HG02885 (cell line): ENCODE measurements around the gene SLC22A3.
"Not testable (repeated sequence)": the region's sequence is repeated elsewhere in the genome, so short reads cannot be mapped to it uniquely, and the experiment has no call there.

ENCODE experiments used
- ATAC-seq: cut with Tn5 transposase; IDR thresholded peaks from one replicate; pipeline ENCODE4 v1.9.1; 2021; ENCODE audit warnings: mild to moderate bottlenecking; ENCODE audit not compliant: unreplicated experiment, poor library complexity

Gene SLC22A3

DNA sequence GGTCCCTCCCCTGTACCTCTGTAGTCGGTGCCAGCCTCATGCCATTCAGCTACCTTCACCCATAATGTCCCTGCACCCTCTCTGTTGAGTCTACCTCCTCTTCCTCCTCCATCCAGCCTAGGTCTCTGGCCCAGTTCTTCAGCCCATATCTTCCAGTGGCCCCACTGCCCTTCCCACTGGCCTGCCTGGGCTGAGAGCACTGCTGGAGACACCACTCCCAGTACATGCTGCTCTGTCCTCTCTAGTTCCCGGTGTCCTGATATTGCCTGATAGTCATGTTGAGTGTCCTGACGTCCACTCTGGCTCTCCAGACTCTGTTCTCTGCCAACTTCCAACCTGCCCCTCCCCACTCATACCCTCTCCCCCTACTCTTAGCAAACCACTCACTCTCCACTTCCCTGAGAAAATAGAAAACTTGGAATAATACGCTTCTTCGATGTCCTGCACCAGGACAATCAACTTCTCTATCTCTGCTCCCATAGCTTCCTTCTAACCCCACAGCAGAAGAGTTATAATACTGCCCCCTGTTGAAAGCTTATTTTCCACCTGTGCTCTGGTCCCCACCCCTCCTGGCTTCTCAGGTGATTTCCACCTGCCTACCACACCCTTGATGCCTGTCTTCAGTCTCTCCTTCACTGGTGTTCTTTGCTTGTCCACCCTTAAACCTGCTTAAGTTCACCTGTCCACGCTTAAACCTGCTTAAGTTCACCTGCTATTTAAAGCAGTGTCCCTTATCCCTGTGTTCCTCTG is 19.8 kb downstream of the SLC22A3 start:
- ATAC-seq: no peak

DNA sequence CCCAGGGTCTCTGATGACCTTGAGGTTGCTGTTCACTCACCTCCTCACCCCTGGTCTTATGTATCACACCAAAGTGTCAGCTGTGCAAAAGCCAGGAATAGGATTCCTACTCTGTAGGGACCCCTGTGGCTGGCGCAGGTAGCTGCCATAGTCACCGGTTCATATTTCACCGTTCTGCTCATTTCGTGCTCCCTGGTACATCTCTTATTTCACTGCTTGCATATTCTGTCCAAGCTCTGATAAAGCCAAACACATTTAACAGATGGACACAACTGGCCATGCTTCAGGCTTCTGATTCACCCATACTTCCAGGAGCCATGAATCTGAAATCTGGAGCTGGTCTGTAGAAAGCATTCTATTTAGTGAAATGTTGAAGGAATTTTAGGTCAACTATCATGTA is 20.5 kb downstream of the SLC22A3 start:
- ATAC-seq: no peak

DNA sequence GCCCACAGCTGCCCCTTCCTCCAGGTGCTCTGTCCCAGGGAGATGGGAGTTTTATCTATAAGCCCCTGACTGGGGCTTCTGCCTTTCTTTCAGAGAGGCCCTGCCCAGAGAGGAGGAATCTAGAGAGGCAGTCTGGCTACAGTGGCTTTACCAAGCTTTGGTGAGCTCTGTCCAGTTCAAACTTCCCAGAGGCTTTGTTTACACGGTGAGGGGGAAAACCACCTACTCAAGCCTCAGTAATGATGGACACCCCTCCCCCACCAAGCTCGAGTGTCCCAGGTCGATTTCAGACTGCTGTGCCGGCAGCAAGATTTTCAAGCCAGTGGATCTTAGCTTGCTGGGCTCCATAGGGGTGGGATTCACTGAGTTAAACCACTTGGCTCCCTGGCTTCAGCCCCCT is 25.4 kb downstream of the SLC22A3 start:
- not testable (repeated sequence) for ATAC-seq

DNA sequence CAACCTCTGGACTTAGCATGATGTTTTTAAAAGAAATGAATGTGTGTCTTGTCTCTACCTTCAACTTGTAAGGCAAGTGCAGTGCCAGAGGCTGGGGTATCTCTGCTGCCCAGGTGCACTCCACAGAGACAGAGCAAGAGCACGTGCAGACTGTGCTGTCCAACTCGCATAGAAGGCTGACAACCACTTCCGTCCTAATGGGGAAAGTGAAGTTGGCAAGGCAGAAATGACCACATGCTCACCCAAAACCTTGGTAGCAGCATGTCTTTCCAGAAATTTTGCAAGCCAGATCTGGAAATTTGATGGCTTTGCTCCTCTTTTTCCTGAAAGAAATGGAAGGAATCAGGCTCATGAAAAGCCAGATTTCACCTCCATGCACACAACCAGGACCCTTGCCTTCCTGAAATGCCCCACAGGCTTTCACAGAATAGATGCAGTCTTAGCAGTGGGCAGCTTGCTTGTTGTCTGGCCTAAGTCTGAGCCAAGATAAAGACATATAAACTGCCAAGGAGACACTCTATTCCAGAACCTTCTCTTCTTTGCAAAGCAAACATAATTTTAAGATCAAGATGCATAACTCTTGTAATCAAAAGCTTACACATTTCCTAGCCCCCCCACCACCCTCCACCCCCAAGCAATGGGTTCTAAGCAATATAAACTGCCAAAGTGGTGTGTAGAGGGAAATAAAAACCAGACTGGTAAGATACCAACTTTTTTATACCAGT is 26.8 kb downstream of the SLC22A3 start:
- ATAC-seq: no peak

DNA sequence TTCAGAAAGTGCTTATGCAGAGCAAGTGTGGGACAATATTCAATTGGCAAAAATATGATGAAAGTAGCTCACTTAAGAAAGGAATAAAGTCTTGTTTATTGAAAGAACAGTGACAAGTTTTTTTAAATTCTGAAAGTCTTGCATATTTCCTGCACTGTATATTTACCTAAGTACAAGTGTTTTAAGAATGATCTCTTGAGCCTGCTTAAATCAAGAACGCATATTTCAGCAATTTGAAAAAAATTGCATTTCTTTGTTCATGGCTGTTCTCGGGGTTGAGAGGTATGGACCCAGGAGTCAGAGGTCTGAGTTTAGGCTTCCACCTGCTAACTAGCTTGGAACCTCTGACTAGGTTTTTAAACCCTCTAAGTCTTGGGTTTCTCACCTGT is 27.4 kb downstream of the SLC22A3 start:
- ATAC-seq: no peak

DNA sequence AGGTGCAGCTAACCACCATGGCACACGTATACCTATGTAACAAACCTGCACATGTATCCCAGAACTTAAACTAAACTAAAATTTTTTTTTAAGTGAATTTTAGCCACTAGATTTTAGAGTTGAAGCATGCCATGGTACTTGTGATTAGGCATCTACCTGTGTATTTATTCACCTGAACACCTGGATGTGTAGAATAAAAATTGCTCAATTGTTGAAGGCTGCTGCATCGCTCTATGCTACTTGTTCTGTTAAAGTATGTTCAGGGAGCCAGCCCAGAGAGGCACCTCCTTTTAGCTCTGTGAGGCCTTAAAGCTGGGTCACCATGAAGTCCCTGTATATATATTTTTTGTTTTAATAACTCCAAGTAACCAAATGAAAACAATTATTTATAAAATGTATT is 28.3 kb downstream of the SLC22A3 start:
- no peak for ATAC-seq

DNA sequence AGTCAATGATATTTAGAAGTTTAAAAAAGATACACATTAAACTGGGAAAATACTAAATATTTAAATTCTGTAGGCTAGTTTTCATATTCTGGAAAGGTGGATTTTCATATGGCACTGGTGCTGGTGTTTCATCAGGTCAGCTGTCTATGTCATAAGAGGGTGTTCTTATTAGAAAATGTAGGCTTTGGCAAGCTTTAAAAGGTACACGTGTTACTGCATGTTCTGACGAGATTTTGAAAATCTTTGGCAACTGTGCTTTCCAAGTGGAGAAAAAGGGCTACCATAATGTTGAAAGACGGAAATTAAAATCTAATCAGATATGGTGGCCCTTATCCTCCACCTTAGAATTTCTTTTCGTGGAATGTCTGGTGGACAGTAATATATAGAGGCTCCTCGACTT is 30.0 kb downstream of the SLC22A3 start:
- ATAC-seq: no peak

DNA sequence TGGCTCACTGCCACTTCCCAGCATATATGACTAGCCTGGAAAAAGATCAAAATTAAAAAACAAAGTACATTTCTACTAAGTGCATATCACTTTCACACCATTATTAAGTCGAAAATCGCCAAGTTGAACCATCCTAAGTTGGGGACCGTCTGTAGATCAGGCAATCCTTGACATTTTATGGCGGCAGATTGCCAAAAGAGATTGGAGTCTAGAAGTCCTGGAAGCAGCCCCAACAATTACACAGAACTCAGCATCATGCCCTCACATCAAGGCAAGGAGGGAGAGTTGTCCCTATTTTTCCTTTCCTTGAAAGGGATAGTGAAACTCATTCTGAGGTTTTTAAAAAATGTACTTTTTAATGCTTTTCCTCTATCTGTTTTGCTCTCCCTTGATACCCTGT is 30.7 kb downstream of the SLC22A3 start:
- ATAC-seq: no peak

DNA sequence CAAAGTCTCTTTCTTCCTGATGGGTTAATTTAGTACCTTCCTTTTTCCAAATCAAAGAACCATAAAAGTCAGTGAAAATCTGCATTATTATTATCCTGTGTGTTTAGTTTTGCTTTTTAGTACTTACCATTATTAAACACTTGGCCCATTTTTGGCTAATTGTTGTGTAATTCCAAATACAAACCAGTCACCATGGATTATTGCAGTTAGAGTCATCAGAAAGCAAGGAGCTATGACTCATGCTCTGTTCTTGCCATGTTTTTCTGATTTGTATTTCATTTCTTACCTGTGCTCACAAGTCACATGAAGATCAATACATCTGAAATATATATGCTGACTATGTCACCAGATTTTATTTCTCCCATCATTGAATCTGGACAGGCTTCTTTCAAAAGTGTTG is 31.3 kb downstream of the SLC22A3 start:
- no peak for ATAC-seq

DNA sequence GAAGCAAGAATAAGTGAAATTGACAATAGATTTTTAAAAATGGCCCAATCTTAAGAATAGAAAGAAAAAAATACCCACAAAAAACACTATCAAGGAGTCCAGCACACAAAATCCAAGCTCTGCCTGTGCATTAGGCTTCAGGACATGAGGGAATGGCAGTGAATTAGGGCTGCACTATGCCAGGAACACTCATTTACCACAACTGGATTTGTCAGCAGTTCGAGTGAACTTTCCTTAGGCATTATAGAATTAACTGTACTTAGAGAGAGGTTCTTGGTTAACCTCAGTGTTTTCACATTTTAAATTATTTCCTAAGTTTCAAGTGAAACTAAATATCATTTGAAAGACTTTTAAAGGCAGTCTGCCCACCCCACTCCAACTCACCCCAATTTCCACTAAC is 34.8 kb downstream of the SLC22A3 start:
- no peak for ATAC-seq

DNA sequence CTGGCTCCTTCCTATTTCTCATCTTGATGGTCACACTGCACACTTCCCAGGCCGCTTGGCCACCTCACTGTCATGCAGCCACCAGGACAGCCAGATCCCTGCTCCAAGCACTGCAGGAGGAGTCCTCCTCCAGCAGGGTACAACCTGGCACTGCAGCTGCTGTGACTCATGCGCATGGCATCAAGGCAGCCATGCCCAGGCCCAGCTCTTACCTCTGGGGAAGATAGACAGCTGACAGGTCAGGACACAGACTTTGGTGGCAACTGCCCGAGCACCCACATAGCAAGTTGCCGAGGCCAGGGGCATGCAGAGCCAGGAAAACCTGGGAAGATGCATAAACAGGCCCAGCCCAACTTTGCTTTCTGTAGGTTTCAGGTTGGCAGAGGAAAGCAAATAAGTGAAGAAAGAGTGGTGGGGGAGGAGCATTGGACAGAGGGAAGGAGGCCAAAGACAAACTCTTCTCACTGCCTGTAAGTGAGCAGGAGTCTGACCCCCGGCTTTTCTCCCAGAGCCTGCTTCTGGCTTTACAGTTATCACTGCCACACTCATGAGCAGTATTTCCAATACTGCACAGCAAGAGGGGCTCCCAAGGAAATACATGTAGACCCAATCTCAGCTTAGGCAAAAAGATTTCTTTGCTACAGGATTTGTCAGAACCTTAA is 38.8 kb downstream of the SLC22A3 start:
- no peak for ATAC-seq

DNA sequence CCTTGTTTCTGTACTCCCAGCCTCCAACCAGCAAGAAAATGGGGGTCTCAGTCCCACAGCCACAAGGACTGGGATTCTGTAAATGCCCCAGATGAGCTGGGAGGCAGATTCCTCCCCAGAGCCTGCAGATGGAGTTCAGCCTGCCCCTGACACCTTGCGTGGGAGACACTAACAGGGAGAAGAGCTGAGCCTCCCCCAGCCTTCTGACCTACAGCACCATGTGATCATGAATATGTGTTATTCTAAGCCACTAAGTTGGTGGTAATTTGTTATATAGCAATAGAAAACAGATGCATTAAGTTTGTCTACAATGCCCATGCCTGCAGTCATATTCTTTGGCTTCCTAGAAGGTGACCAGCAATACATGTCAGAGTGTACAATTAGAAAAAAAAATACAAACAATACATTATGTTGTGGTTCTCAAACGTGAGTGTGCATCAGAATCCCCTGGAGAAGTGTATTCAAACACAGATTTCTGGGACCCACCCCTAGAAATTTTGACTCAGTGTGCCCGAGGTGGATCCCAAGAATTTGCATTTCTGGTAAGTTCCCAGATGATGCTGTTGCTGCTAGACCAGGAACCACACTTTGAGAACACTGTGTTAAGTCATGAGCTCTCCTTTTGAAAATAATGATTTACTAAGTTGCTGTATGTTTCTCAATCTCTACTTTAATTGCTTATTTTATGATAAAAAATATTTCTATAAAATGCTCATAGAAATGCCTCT is 39.9 kb downstream of the SLC22A3 start:
- ATAC-seq: no peak

DNA sequence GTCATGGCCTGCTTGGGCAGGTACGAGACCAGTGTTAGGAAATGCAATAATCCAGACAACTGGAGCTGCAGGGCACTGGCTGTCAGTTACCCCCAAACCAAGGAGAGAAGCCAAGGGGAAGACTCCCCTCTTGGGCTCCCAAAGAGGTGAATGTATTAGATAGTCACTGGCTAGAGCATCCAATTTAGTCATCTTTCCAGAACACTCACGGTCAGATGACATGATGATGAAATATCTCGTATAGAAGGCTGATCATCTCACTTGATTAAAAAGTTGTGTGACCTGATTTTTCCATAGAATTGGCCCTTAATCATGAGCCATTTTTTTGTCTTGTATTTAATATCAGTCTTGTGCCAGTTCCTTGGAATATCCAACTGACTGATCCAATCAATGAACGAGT is 40.7 kb downstream of the SLC22A3 start:
- no peak for ATAC-seq

DNA sequence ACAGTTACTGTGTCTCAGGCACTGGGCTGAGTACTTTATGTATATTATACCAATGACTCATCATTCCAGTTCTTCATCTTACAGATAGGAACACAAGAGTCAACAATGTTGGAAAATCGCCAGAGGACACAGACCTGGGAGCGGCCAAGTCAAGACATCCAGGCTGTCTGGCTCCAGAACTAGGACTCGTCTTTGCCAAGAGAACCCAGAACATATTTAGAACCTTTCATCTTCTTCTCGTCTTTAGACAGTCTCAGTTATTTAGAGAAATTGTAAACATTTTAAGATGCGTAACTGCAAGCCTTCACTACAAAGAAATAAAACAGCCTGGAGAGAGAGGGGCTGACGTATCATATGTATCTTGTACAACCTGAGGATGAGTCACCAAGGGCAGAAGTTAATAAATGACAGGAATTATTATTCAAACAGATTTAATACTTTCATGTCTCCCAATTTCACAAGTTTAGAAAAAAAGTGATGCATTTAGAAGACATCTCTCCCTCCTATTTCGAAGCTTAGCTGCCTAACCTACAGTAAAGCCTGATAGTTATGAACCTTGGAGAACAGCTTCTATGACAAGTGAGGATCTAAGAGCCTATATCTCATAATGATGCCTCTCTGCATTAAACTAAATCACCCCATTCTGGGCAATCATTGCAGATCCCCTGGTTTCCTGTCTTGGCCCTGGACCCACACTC is 43.4 kb downstream of the SLC22A3 start:
- no peak for ATAC-seq

DNA sequence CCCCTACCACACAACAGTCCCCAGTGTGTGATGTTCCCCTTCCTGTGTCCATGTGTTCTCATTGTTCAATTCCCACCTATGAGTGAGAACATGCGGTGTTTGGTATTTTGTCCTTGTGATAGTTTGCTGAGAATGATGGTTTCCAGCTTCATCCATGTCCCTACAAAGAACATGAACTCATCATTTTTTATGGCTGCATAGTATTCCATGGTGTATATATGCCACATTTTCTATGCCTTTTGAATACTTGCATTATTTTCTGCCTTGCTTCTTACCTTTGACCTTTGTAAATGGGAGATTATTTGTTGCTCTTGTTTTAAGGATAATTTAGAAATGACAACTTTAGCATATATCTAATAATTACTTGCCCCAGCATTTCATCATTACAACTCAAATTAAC is 45.3 kb downstream of the SLC22A3 start:
- ATAC-seq: not testable (repeated sequence)

DNA sequence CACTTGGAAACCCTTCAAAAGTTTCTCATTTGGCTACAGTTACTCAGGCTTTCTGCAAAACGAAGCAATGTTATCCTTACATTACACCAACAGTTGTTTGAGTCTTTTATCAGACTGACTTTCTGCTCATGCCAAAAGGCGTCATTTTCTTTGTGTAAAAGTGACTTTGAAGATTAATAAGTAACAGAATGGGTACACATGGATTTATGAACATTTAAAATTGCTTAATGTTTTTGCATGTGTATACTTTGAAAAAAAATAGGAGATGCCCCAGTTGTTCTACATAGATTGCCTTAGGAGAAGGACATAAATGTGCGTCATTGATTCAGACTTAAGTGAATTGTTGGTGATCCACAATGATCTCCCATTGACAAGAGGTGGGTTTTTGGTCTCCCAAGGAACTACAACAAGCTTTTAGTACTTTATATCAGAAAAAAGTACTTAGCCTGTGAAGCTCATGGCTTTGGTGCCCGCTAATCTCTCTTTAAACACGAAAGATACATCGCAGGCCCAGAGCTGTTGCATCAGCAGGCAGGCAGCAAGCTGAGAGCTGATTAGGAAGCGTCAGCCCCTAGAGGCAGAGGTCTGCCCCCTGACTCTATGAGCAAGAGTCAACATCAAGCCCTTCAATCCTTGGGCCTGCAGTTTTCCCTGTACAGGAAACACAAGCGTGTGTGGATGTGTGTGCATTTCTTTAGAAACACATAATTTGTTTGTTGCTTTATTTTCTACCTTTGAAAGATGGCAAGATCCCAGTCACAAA is 45.9 kb downstream of the SLC22A3 start:
- no peak for ATAC-seq

DNA sequence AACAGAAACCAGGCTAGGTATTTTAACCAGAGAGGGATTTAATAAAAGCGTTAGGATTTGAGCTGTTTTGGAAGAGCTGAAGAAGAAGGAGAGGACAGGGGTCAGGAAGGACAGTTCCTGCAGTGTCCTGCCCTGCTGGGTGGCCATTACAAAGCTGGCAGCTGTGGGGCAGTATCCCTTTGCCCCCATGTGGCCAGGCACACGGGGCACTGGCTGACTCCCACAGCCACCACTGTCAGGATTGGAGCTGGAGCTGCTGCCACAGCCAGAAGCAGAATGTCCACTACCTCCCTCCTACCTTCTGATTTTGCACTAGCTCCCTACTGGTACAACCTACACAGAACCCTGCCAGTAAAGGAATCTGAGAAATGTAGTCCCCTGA is 46.5 kb downstream of the SLC22A3 start:
- no peak for ATAC-seq

DNA sequence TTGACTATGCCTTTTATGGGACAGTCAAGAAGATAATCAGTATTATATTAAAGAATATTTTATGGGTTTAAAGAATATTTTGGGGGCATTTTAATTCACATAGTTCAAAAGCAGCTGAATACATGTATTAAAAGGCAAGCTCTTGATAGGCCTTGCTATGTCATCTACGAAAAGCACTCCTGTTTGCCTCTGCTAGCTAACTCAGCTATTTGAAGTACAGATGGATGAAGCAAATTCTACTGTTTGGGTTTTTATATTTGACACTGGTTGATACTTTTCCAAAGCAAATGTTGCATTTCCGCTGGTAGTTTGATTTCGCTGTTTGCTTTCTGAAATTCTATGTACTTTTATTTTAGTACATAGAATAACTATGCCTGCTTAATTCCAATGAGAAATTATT is 47.0 kb downstream of the SLC22A3 start:
- no peak for ATAC-seq

DNA sequence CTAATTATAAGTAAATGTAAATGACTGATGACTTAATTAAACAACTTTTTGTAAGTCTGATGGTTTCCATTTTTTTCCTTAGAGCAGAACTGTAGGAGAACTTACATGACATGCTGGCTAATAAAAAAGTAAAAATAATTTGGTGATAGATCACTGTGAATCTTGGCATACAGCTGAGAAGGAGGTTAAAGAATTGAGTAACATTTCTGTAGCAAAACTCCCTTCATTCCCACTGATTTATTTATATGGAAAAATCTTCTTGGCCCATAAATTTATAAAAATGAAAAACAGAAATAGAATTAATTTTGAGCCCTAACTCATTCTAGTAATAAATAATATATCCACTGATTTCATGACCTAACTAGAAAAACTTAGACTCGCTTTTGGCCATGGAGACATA is 48.1 kb downstream of the SLC22A3 start:
- no peak for ATAC-seq
